ELF-1 (cell line): ENCODE data around the gene F2RL2.

Experiments used
- DNase-seq: peaks from one replicate; pipeline ENCODE4 v3.0.0-alpha.2; 2016; ENCODE audit warnings: low read depth, low spot score

The F2RL2 gene

GRCh38 chr5:76585783-76586217, 37.4 kb downstream of the F2RL2 start:
- DNase-seq = no peak

GRCh38 chr5:76583163-76584047, 39.8 kb downstream of the F2RL2 start:
- DNase-seq = no peak

- DNase-seq = no peak
Observed at GRCh38 chr5:76582230-76583162, 40.7 kb downstream of the F2RL2 start.

- DNase-seq = no peak
Observed at GRCh38 chr5:76580981-76581380, 42.2 kb downstream of the F2RL2 start.

- no peak for DNase-seq
Observed at GRCh38 chr5:76579166-76579937, 43.9 kb downstream of the F2RL2 start.

GRCh38 chr5:76576996-76577395, 46.2 kb downstream of the F2RL2 start:
- no peak for DNase-seq

GRCh38 chr5:76576450-76576849, 46.8 kb downstream of the F2RL2 start:
- no peak for DNase-seq

GRCh38 chr5:76571559-76571958, 51.6 kb downstream of the F2RL2 start:
- DNase-seq = no peak

GRCh38 chr5:76570153-76570552, 53.0 kb downstream of the F2RL2 start:
- no peak for DNase-seq
